SK-N-SH treated with all-trans-retinoic acid at 6 μM for 48 hours (cell line): ENCODE measurements around the gene JPH3.

Source experiments
- ATAC-seq: fragments of 200-7000 bp; cut with Tn5 transposase; 3 replicates; pipeline ENCODE4 v1.9.1; 2020; ENCODE audit warnings: mild to moderate bottlenecking, moderate library complexity
- ARNTL ChIP-seq: fragments of 450-650 bp; formaldehyde crosslinking; IDR thresholded peaks from 2 replicates; pipeline ENCODE4 v1.5.0; 2020; ENCODE audit warnings: low read depth, mild to moderate bottlenecking, moderate library complexity, borderline replicate concordance
- CSDC2 ChIP-seq: fragments of 250-450 bp; sonication (Bioruptor Pico); IDR thresholded peaks from 2 replicates; pipeline ENCODE4 v1.5.0; 2020; ENCODE audit warnings: mild to moderate bottlenecking, moderate library complexity
- ISL1 ChIP-seq: fragments of 250-450 bp; sonication (Bioruptor Pico); IDR thresholded peaks from 2 replicates; pipeline ENCODE4 v2.1.2; 2022; ENCODE audit warnings: mild to moderate bottlenecking, moderate library complexity
- OSR1 ChIP-seq: fragments of 250-450 bp; sonication (Bioruptor Pico); IDR thresholded peaks from 2 replicates; pipeline ENCODE4 v1.8.0; 2022; ENCODE audit warnings: moderate library complexity, mild to moderate bottlenecking, inconsistent platforms
- PPARA ChIP-seq: fragments of 250-450 bp; sonication (Bioruptor Pico); IDR thresholded peaks from 2 replicates; pipeline ENCODE4 v1.5.0; 2020; ENCODE audit warnings: mild to moderate bottlenecking, borderline replicate concordance
- RARB ChIP-seq: fragments of 250-450 bp; sonication (Bioruptor Pico); IDR thresholded peaks from 2 replicates; pipeline ENCODE4 v1.8.0; 2021; ENCODE audit warnings: mild to moderate bottlenecking, moderate library complexity
- SNAI2 ChIP-seq: fragments of 250-450 bp; sonication (Bioruptor Pico); IDR thresholded peaks from 2 replicates; pipeline ENCODE4 v1.5.0; 2020; ENCODE audit warnings: mild to moderate bottlenecking, moderate library complexity
- TCF4 ChIP-seq: fragments of 250-450 bp; sonication (Bioruptor Pico); IDR thresholded peaks from 2 replicates; pipeline ENCODE4 v1.8.0; 2021; ENCODE audit warnings: mild to moderate bottlenecking, moderate library complexity, borderline replicate concordance
- TOX ChIP-seq: fragments of 250-450 bp; sonication (Bioruptor Pico); IDR thresholded peaks from 2 replicates; pipeline ENCODE4 v1.8.0; 2021; ENCODE audit warnings: mild to moderate bottlenecking, moderate library complexity, borderline replicate concordance
- ZC3H10 ChIP-seq: fragments of 250-450 bp; sonication (Bioruptor Pico); IDR thresholded peaks from 2 replicates; pipeline ENCODE4 v1.5.1; 2021; ENCODE audit warnings: mild to moderate bottlenecking, moderate library complexity
- ZFP3 ChIP-seq: fragments of 250-450 bp; sonication (Bioruptor Pico); IDR thresholded peaks from 2 replicates; pipeline ENCODE4 v1.5.0; 2020; ENCODE audit warnings: mild to moderate bottlenecking, moderate library complexity
- ZFP30 ChIP-seq: fragments of 450-650 bp; formaldehyde crosslinking; IDR thresholded peaks from 2 replicates; pipeline ENCODE4 v1.5.0; 2022; ENCODE audit warnings: mild to moderate bottlenecking, moderate library complexity
- ZNF565 ChIP-seq: fragments of 450-650 bp; formaldehyde crosslinking; conservative IDR thresholded peaks from 2 replicates; pipeline ENCODE4 v1.5.0; 2020; ENCODE audit warnings: low read depth, mild to moderate bottlenecking, moderate library complexity
- TF ChIP-seq, protein P1 (sequence below): fragments of 250-450 bp; sonication (Bioruptor Pico); IDR thresholded peaks from 2 replicates; pipeline ENCODE4 v1.5.1; 2021; ENCODE audit warnings: mild to moderate bottlenecking, moderate library complexity
- TF ChIP-seq, protein P2 (sequence below): fragments of 250-450 bp; sonication (Bioruptor Pico); IDR thresholded peaks from 2 replicates; pipeline ENCODE4 v1.5.0; 2020; ENCODE audit warnings: mild to moderate bottlenecking, moderate library complexity
- TF ChIP-seq, protein P3 (sequence below): fragments of 250-450 bp; sonication (Bioruptor Pico); IDR thresholded peaks from 2 replicates; pipeline ENCODE4 v1.8.0; 2020; ENCODE audit warnings: mild to moderate bottlenecking, moderate library complexity, borderline replicate concordance
- TF ChIP-seq, protein P4 (sequence below): fragments of 250-450 bp; sonication (Bioruptor Pico); IDR thresholded peaks from 2 replicates; pipeline ENCODE4 v1.8.0; 2021; ENCODE audit warnings: low read depth, mild to moderate bottlenecking, moderate library complexity, borderline replicate concordance

Gene JPH3

DNA sequence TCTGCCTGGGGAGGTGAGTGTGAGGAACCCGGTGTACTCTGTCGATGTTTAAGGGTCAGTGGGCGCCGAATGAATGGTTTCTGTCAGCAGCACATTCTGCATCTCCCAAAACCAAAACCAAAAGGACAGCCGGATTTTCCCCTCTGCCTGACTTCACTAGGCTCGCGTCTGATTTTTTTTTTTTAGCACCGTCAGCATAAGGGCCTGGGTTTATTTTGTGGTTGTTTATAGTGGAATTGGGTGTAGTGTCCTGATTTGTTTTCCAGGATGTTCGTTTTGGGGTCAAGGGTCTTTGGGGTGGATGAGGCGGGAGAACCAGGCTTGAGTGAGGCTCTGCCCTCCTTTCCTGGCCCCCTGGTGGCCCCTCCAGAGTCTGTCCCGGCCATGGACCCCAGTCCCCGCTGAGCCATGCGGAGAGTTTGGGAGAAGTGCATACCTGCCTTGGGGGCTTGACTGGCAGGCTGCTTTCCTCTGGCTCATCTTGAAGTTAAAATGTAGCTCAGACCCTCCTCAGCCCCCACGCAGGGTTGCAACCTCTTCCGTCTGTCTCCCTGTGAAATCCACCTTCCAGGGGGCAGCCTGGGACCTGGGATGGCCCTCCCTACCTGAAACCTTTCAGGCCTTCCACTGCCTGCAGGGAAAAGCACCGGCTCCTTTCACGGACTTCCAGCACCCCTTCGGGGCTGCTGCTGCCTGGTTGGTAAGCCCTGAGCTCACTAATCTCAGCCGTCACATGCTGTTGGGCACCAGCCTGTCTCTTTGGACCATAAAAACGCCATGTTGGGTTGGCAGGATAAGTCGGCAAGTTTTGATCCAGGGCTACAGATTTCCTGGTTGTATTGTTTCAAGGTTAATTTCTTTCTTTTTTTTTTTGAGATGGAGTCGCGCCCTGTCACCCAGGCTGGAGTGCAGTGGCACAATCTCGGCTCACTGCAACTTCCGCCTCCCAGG lies 60.2 kb downstream of the JPH3 start:
- ATAC-seq: no peak
- TF ChIP-seq CSDC2 (CRISPR knock-in tag) (no peak), SNAI2 (no peak), ZFP3 (CRISPR knock-in tag) (no peak), RARB (CRISPR knock-in tag) (no peak)

DNA sequence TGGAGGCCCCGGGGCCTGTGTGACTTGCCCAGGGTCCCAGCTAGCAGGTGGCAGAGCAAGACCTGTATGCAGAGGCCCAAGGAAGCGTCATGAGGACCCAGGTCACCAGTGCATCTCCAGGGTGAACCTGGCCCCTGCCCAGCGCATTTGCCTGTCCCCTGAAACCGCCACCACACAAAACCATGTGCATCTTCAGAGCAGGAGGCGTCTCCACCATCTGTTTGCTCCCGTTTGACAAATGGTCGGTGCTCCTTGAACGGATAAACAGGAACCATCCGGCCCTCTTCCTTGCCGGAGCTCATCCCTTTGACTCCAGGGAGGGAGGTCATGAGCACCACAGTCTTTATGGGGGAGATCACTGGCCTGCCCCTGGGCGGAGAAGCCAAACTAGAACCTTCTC lies 62.5 kb downstream of the JPH3 start:
- TF ChIP-seq PPARA (CRISPR knock-in tag) (no peak), ZFP30 (CRISPR knock-in tag) (no peak), ZC3H10 (CRISPR knock-in tag) (no peak), ARNTL (CRISPR knock-in tag) (no peak), ZFP3 (CRISPR knock-in tag) (no peak), ISL1 (CRISPR knock-in tag) (no peak), TCF4 (CRISPR knock-in tag) (no peak), CSDC2 (CRISPR knock-in tag) (no peak), SNAI2 (no peak), OSR1 (CRISPR knock-in tag) (no peak), ZNF565 (CRISPR knock-in tag) (no peak)
- TF ChIP-seq, protein P1, sequence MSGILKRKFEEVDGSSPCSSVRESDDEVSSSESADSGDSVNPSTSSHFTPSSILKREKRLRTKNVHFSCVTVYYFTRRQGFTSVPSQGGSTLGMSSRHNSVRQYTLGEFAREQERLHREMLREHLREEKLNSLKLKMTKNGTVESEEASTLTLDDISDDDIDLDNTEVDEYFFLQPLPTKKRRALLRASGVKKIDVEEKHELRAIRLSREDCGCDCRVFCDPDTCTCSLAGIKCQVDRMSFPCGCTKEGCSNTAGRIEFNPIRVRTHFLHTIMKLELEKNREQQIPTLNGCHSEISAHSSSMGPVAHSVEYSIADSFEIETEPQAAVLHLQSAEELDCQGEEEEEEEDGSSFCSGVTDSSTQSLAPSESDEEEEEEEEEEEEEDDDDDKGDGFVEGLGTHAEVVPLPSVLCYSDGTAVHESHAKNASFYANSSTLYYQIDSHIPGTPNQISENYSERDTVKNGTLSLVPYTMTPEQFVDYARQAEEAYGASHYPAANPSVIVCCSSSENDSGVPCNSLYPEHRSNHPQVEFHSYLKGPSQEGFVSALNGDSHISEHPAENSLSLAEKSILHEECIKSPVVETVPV (CRISPR knock-in tag): no peak
- TF ChIP-seq, protein P2, sequence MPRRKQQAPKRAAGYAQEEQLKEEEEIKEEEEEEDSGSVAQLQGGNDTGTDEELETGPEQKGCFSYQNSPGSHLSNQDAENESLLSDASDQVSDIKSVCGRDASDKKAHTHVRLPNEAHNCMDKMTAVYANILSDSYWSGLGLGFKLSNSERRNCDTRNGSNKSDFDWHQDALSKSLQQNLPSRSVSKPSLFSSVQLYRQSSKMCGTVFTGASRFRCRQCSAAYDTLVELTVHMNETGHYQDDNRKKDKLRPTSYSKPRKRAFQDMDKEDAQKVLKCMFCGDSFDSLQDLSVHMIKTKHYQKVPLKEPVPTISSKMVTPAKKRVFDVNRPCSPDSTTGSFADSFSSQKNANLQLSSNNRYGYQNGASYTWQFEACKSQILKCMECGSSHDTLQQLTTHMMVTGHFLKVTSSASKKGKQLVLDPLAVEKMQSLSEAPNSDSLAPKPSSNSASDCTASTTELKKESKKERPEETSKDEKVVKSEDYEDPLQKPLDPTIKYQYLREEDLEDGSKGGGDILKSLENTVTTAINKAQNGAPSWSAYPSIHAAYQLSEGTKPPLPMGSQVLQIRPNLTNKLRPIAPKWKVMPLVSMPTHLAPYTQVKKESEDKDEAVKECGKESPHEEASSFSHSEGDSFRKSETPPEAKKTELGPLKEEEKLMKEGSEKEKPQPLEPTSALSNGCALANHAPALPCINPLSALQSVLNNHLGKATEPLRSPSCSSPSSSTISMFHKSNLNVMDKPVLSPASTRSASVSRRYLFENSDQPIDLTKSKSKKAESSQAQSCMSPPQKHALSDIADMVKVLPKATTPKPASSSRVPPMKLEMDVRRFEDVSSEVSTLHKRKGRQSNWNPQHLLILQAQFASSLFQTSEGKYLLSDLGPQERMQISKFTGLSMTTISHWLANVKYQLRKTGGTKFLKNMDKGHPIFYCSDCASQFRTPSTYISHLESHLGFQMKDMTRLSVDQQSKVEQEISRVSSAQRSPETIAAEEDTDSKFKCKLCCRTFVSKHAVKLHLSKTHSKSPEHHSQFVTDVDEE: no peak
- TF ChIP-seq, protein P3, sequence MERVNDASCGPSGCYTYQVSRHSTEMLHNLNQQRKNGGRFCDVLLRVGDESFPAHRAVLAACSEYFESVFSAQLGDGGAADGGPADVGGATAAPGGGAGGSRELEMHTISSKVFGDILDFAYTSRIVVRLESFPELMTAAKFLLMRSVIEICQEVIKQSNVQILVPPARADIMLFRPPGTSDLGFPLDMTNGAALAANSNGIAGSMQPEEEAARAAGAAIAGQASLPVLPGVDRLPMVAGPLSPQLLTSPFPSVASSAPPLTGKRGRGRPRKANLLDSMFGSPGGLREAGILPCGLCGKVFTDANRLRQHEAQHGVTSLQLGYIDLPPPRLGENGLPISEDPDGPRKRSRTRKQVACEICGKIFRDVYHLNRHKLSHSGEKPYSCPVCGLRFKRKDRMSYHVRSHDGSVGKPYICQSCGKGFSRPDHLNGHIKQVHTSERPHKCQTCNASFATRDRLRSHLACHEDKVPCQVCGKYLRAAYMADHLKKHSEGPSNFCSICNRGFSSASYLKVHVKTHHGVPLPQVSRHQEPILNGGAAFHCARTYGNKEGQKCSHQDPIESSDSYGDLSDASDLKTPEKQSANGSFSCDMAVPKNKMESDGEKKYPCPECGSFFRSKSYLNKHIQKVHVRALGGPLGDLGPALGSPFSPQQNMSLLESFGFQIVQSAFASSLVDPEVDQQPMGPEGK: no peak
- TF ChIP-seq, protein P4, sequence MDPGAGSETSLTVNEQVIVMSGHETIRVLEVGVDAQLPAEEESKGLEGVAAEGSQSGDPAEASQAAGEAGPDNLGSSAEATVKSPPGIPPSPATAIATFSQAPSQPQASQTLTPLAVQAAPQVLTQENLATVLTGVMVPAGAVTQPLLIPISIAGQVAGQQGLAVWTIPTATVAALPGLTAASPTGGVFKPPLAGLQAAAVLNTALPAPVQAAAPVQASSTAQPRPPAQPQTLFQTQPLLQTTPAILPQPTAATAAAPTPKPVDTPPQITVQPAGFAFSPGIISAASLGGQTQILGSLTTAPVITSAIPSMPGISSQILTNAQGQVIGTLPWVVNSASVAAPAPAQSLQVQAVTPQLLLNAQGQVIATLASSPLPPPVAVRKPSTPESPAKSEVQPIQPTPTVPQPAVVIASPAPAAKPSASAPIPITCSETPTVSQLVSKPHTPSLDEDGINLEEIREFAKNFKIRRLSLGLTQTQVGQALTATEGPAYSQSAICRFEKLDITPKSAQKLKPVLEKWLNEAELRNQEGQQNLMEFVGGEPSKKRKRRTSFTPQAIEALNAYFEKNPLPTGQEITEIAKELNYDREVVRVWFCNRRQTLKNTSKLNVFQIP (CRISPR knock-in tag): no peak
- no peak for ATAC-seq

DNA sequence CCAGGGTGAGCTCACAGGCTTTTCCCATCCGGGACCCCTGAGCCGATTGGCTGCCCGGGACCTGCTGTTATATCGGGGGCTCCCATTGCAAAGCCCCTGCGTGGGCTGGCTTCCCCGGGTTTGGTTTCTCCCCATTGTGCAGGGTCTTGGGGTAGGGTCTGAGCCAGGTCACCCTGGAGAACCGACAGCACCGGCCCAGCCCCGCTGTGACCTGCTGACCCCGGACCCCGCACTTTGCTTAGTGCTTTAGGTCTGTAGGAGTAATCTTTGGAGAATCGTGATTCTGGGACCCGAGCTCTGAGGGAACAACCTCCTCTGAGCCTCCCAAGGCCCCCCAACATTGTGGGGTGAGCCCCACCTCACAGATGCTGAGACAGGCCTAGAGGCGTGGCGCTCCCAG lies 62.9 kb downstream of the JPH3 start:
- TF ChIP-seq, protein P3: no peak
- TF ChIP-seq, protein P4 (CRISPR knock-in tag): no peak
- TF ChIP-seq SNAI2 (no peak), TOX (CRISPR knock-in tag) (no peak), PPARA (CRISPR knock-in tag) (no peak), ISL1 (CRISPR knock-in tag) (no peak)
- no peak for ATAC-seq
